GM10847 (cell line): ENCODE data around the gene MRTFB.

ENCODE experiments used
- POLR2A ChIP-seq: IDR thresholded peaks from 2 replicates; pipeline ENCODE4 v1.6.1; 2011; ENCODE audit not compliant: insufficient read length; ENCODE audit errors: extremely low read depth

The MRTFB gene

GRCh38 chr16:14181371-14182050, 110.4 kb downstream of the MRTFB start:
- no peak for TF ChIP-seq POLR2A

- no peak for TF ChIP-seq POLR2A
Observed at GRCh38 chr16:14182999-14183398, 111.9 kb downstream of the MRTFB start.

DNA sequence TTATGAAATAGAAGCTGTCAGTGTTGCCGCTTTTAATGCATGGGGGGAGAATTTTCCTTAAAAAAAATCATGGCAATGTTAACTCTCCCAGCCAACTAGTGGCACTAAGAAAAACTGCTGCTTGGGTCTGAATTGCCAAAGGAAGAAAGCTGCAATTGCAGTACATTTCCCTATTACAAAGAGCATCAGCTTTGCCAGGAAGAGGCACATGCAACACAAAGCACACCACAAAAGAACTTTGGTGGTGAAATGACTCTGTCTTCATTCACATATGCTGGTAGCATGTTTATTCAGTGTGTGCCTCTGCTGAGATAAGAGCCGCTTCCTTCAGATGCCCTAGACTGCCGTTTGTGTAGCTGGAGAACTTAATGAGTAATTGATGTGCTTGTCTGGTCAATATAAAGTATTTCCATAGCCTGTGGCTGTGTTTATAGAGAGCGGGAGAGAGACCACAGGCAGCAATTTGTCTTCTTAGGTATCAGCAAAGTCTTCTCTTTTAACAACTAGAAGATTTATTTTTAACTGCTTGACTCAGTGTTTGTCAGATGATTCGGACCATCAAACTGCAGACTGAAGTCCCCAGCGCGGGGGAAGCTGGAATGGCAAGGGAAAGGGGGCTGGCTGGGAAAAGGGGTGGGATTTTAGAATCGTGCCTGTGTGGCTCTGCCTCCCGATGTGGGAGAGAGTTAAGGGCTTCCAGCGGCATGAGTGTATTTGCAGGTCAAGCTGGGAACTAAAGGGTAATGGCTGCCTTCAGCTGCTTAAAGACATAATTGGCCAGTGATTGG, 115.1 kb downstream of the MRTFB start:
- TF ChIP-seq POLR2A, result no peak

- TF ChIP-seq POLR2A, result no peak
Observed at GRCh38 chr16:14186795-14187221, 115.7 kb downstream of the MRTFB start.

DNA sequence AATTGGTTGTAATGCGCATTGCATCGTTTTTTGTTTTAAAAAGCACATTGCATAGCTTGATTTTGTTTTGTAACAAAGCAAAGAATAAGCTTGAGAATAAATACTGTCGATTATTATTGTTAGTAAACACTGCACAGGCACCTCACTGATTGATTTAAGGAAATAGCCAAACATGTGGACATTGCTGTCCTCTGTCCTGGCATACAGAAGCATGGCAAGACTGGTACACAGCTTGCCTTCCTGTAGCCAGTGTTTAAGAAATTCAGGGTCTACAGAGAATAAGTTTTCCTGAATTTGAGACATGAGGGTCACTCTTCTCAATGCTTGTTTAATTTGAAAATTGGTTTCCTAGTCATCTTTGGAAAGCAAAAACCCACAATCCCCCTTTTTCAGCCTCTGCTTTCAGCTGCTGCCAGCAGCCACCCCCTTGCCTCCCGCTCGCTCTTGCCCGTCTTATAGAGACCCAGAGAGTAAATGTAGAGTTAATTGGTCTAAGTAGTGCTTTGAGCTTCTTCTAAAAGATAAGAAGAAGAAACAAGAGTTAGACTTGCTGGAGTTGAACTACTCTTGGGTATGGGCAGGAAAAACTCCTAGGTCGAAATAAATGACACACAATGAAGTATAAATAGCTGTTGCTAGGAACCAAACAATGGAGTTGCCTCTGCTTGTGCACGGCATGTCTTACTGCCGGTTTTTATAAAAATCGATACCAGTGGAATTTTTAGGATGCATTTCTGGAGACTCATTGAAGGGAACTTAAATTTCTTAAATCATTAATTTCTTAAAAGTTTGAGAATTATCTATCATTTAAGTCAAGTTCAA, 116.6 kb downstream of the MRTFB start:
- TF ChIP-seq POLR2A, result no peak

DNA sequence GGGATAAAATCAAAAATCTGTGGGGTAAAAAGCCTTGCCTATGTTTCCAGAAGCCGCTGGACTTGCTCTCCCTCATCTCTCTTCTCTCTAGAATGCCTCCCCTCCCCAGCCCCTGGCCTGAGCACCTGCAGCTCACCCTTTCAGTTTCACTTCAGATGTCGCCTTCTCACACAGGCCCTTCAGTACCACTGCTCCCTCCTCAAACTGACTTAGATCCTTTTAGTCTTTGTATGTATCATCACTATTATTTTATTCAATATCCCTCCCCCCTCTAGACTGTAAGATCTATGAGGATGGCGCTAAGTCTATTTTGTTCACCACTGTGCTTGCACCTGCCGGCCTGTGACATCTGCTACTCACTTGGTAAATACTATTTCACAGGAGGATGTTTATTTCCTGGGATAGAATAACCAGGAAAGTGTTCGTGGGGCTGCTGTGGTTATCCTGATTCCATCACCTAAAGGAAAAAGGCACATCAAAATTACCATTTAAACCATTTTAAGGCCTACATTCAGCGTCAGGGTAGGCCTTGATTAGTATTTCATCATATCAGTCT, 122.3 kb downstream of the MRTFB start:
- no peak for TF ChIP-seq POLR2A

DNA sequence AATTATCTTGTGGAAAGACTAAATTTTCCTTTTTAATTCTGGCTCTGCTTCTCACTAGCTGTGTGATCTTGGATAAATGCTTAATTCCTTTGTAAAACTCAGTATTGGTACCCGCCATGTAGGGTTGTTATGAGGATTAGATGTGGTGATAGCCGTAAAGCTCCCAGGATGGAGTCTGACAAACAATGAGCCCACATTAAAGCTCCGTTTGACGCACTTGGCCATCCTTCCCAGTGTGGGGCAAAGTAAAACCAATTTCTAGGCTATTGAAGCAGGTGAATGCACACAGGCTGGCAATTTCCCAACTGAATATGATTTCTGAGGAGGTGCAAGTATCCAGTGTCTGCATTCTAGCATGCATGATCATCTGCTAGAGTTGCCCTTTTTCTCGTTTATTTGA, 123.6 kb downstream of the MRTFB start:
- TF ChIP-seq POLR2A, result no peak

DNA sequence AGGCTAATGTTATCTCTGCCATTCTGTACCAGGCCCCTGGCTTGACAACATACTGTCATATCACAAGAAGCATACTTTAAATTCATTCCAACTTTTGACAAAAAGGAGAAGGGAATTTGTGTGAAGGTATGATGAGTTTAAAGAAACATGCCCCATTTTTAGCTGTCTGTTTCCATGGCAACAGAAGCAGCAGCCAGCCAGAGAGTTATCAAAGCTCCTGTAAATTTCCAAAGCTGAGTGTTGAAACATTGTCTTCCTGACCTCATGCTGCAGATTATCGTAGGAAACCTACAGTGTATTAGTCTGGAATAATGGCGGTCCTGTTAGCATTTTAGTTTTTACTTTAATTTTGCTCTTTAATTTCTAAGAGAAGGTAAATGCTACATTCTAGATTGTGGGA, 124.9 kb downstream of the MRTFB start:
- TF ChIP-seq POLR2A, result no peak

DNA sequence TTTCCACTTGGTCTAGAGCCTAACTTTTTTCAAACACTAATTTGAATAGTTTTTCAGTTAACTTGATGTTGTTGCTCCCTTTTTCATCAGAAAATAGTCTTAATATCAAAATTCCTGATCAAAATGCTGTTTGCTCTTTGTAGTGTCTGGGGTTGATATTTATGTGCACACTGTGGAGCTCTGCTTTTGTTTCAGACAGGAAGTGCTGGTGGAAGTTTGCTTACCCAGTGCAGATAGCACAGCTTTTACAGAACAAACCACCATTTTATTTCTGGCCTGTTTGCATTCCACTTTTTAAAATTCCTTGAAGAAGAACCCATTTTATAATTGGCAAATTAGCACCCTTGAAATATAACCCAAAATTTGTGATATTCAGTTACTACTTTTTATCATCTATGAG, 125.4 kb downstream of the MRTFB start:
- no peak for TF ChIP-seq POLR2A

DNA sequence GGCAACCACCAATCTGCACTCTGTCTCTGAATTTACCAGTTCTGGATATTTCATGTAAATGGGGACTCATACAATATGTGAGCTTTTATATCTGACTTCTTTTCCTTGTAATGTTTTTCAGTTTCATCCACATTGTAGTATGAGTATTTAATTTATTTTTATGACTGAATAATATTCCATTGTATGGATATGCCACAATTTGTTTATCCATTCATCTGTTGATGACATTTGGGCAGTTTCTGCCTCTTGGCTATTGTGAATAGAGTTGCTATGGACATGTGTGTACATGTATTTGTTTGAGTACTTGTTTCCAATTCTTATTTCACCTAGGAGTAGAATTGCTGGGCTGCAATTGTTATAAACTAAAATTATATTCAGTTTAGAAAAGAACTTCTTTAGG, 126.9 kb downstream of the MRTFB start:
- TF ChIP-seq POLR2A, result no peak

DNA sequence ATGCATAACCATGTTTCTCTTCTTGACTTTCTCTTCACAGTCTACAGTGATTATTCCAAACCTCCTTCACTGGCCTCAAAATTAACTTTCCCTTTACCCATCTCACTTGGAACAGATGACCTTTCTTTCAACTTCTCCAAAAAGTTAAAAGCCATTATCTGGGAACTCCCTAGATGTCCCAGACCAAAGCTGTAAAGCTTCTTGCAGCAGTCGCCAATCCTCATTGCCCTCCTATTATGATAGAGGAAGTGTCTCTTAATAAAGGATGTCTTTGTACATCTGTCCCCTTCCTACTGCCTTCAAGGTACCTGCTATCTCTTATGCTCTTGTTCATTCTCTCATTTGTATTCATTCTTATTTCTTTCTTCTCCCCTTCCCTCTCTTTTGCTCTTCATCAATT, 127.5 kb downstream of the MRTFB start:
- TF ChIP-seq POLR2A, result no peak

DNA sequence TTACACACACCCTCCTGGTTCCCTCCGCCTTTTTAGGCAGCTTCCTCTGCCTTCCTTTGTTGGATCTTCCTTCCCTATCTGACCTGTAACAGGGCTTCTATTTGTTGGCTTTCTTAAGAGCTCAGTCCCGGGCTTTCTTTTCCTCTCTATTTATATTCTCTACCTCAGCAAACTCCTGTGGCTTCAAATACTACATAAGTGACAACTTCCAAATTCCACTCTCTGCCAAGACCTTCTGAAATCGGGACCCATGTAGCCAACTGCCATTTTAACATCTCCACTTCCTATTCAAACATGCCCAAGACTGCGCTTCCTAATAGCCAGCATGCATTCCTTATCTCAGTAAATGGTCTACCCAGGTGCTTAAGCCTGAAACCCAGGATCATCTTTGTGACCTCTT, 128.1 kb downstream of the MRTFB start:
- TF ChIP-seq POLR2A, result no peak

DNA sequence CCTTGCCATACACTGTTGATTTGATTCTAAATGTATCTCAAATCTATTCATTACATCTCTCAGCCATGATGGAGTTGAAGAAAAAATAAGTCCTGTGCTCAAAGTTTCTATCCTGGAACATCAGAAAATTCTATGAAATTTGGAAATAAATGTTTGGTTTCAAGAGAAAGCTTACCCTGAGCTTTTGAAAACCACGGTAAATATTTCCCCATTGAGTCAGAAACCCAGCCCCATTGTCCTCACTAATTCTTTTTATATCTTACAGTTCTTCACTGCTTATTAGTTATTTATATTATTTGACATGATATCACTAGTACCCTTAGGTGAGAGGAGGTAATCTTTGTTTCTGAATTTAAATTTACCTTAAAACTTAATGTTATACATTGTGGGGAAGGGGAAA, 128.5 kb downstream of the MRTFB start:
- TF ChIP-seq POLR2A, result no peak

- TF ChIP-seq POLR2A, result no peak
Observed at GRCh38 chr16:14202095-14202494, 131.0 kb downstream of the MRTFB start.

GRCh38 chr16:14202697-14203096, 131.6 kb downstream of the MRTFB start:
- no peak for TF ChIP-seq POLR2A
